MM.1S (cell line): ENCODE measurements around the gene PREX1.

Source experiments
- DNase-seq: peaks from one replicate; pipeline ENCODE4 v3.0.0-alpha.2; 2015
- H2AFZ ChIP-seq: fragments of 300-600 bp; sonication (generic); 2 replicates; pipeline ENCODE4 v1.6.0; 2016; ENCODE audit warnings: antibody characterized with exemption, low read length
- H3F3A ChIP-seq: fragments of 300-600 bp; sonication (generic); 2 replicates; pipeline ENCODE4 v1.6.1; 2016; ENCODE audit warnings: mild to moderate bottlenecking, antibody characterized with exemption, low read length, moderate library complexity, mixed read lengths; ENCODE audit not compliant: insufficient read depth
- H3K27ac ChIP-seq: fragments of 300-600 bp; sonication (generic); 2 replicates; pipeline ENCODE4 v1.5.1; 2016; ENCODE audit warnings: mild to moderate bottlenecking, low read length
- H3K27me3 ChIP-seq: fragments of 300-600 bp; sonication (generic); replicated peaks from 2 replicates; pipeline ENCODE4 v1.6.0; 2016; ENCODE audit warnings: low read length; ENCODE audit not compliant: insufficient read depth
- H3K36me3 ChIP-seq: fragments of 300-600 bp; sonication (generic); replicated peaks from 2 replicates; pipeline ENCODE4 v1.6.1; 2016; ENCODE audit warnings: mild to moderate bottlenecking, low read length, mixed read lengths; ENCODE audit not compliant: insufficient read depth
- H3K4me1 ChIP-seq: fragments of 300-600 bp; sonication (generic); 2 replicates; pipeline ENCODE4 v1.6.1; 2016; ENCODE audit warnings: low read length, mixed read lengths
- H3K4me2 ChIP-seq: fragments of 300-600 bp; sonication (generic); 2 replicates; pipeline ENCODE4 v1.6.0; 2016; ENCODE audit warnings: low read depth, low read length
- H3K4me3 ChIP-seq: fragments of 300-600 bp; sonication (generic); 2 replicates; pipeline ENCODE4 v1.5.1; 2016; ENCODE audit warnings: low read length, mixed read lengths
- H3K79me2 ChIP-seq: fragments of 300-600 bp; sonication (generic); 2 replicates; pipeline ENCODE4 v1.6.1; 2016; ENCODE audit warnings: mixed run types, low read length, mixed read lengths
- H3K9ac ChIP-seq: fragments of 300-600 bp; sonication (generic); 2 replicates; pipeline ENCODE4 v1.6.1; 2016; ENCODE audit warnings: low read length, mixed read lengths
- H3K9me2 ChIP-seq: fragments of 300-600 bp; sonication (generic); replicated peaks from 2 replicates; pipeline ENCODE4 v1.6.1; 2016; ENCODE audit warnings: mild to moderate bottlenecking, low read length, mixed read lengths; ENCODE audit not compliant: insufficient read depth
- H3K9me3 ChIP-seq: fragments of 300-600 bp; sonication (generic); replicated peaks from 2 replicates; pipeline ENCODE4 v1.6.1; 2016; ENCODE audit warnings: mild to moderate bottlenecking, low read length, mixed read lengths; ENCODE audit not compliant: insufficient read depth
- H4K20me1 ChIP-seq: fragments of 300-600 bp; sonication (generic); 2 replicates; pipeline ENCODE4 v1.6.1; 2016; ENCODE audit warnings: mild to moderate bottlenecking, low read length, moderate library complexity, mixed read lengths; ENCODE audit not compliant: insufficient read depth
- EZH2 ChIP-seq: fragments of 300-600 bp; sonication (generic); optimal IDR thresholded peaks from 2 replicates; pipeline ENCODE3; 2017; ENCODE audit warnings: low read depth, mild to moderate bottlenecking, antibody characterized with exemption, low read length, mixed read lengths
- EZH2phosphoT487 ChIP-seq: fragments of 300-600 bp; sonication (generic); IDR thresholded peaks from 2 replicates; pipeline ENCODE4 v1.6.1; 2018; ENCODE audit warnings: antibody characterized with exemption, low read length
- TF ChIP-seq, protein P1 (sequence below): fragments of 300-600 bp; sonication (generic); IDR thresholded peaks from 2 replicates; pipeline ENCODE4 v1.5.1; 2016; ENCODE audit warnings: antibody characterized with exemption, low read length, mixed read lengths

The PREX1 gene

DNA sequence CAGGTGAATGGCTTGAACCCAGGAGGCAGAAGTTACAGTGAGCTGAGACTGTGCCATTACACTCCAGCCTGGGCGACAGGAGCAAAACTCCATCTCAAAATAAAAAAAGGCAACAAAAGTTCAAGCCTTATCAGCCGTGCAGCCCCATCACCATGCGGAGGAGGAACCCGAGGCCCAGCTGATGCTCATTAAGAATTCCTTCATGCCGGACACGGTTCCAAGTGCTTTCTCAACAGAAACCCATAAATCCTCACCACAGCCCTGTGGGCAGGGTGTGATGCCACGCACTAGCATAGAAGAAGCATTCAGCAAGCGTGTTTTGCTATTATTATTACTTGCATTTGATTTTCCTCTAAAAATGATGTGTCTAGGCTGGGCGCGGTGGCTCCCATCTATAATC, 56.3 kb downstream of the PREX1 start:
- Histone ChIP-seq H3K27me3 (0 out of 2 replicates have a peak, but pooled peaks cover 5% of the 10 kb centered on the region), H3K27ac (no peak overlapping the region)

DNA sequence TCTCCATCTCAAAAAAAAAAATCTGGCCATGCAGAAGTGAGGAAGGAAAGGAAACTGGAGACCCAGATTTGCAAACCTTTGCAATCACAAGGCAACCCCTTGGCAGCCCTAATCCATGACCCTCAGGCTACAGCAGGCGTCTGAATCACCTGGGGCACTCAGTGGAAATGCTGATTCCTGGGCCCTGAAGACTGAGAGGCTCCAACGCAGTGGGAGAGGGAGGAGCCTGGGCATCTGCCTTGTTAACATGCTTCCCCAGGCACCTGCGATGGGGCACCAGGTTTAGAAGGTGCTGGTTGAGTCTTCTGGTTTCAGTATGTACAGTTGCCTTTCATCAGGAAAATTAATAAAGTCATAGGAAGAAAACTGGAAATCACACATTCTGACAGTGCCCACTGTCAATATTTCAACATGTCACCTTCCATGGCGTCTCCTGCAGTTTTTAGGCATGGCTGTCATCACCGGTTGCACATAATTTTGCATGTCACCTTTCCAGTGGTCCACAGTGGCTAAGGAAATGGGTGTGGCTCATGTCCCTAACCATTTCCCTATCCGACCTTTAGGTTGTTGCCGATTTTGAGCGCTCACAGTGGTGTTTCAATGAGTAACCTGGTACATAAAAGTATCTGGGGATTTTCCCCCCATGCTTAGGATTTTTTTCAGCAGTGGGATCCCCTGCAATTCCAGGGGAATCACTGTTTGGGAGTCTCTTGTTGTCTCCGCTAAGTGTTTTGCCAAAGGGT, 56.9 kb downstream of the PREX1 start:
- H2AFZ ChIP-seq, result no peak overlapping the region
- H3K9me3 ChIP-seq, result no peaks in the 10 kb centered on the region
- no peak for DNase-seq
- TF ChIP-seq EZH2phosphoT487 (no peak), EZH2 (no peak)
- TF ChIP-seq, protein P1, sequence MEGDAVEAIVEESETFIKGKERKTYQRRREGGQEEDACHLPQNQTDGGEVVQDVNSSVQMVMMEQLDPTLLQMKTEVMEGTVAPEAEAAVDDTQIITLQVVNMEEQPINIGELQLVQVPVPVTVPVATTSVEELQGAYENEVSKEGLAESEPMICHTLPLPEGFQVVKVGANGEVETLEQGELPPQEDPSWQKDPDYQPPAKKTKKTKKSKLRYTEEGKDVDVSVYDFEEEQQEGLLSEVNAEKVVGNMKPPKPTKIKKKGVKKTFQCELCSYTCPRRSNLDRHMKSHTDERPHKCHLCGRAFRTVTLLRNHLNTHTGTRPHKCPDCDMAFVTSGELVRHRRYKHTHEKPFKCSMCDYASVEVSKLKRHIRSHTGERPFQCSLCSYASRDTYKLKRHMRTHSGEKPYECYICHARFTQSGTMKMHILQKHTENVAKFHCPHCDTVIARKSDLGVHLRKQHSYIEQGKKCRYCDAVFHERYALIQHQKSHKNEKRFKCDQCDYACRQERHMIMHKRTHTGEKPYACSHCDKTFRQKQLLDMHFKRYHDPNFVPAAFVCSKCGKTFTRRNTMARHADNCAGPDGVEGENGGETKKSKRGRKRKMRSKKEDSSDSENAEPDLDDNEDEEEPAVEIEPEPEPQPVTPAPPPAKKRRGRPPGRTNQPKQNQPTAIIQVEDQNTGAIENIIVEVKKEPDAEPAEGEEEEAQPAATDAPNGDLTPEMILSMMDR, result no peak
- no peaks in the 10 kb centered on the region for H4K20me1 ChIP-seq
- no peak overlapping the region for H3K9ac ChIP-seq
- H3K36me3 ChIP-seq, result no peaks in the 10 kb centered on the region
- H3K79me2 ChIP-seq, result no peaks in the 10 kb centered on the region
- H3K4me3 ChIP-seq, result no peak overlapping the region
- H3K4me2 ChIP-seq, result no peak overlapping the region
- H3F3A ChIP-seq, result no peaks in the 10 kb centered on the region
- no peaks in the 10 kb centered on the region for H3K9me2 ChIP-seq
- 0 out of 2 replicates have a peak, but pooled peaks cover 5% of the 10 kb centered on the region for H3K27me3 ChIP-seq
- no peaks in the 10 kb centered on the region for H3K4me1 ChIP-seq
- H3K27ac ChIP-seq, result no peak overlapping the region

More for the DNA sequence above, 56.3 kb downstream of the PREX1 start:
- DNase-seq, result no peak
- H3K36me3 ChIP-seq, result no peaks in the 10 kb centered on the region
- H4K20me1 ChIP-seq, result no peaks in the 10 kb centered on the region
- H3K4me2 ChIP-seq, result no peak overlapping the region
- no peaks in the 10 kb centered on the region for H3K79me2 ChIP-seq
- TF ChIP-seq, protein P1, result no peak
- TF ChIP-seq EZH2phosphoT487, result no peak
- no peak for TF ChIP-seq EZH2
- H3K9me2 ChIP-seq, result no peaks in the 10 kb centered on the region
- H3K9me3 ChIP-seq, result no peaks in the 10 kb centered on the region
- H3F3A ChIP-seq, result no peaks in the 10 kb centered on the region
- H3K4me3 ChIP-seq, result no peak overlapping the region
- H3K4me1 ChIP-seq, result no peaks in the 10 kb centered on the region
- no peak overlapping the region for H2AFZ ChIP-seq
- no peak overlapping the region for H3K9ac ChIP-seq

DNA sequence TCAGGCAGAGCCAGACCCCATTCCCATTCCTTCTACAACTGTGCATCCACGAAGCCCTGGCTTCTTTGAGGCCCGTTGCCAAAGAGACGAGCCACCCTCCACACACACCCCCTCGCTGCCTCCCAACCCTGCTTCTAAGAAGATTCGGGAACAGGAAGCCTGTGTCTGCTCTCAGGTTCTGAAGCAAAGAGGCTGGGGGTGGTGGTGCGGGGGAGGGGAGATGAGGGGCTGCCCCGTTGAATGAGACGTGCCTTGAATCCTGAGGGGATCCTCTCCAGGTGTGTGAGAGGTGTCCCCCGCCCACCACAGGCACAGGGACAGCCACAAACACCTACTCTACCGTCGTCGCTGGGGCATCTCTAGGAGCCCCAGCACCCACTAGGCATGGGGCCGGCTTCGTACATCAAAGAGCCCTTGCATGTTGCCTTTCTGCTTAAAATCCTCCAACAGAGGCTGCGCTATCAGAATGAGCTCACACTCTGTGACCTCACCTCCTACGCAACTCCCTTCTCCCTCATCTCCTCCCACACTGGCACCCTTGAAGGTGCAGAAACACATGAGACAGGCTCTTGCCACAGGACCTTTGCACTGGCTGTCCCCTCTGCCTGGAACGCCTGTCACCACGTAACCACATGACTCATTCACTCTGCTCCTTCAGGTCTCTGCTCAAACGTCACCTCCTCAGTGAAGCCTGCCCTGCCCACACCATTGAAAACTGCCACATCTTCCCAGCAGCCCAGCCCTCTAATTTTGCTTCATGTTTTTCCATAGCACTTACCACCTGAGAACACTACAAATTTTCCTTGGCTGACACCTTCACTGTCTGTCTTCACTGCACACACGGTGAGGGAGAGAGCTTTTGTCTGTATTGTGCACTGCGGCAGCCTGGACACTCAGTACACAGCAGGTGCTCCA, 58.5 kb downstream of the PREX1 start:
- no peaks in the 10 kb centered on the region for H4K20me1 ChIP-seq
- TF ChIP-seq EZH2phosphoT487, result no peak
- TF ChIP-seq EZH2, result no peak
- TF ChIP-seq, protein P1, result no peak
- H3K4me2 ChIP-seq, result no peak overlapping the region
- H3K9me3 ChIP-seq, result no peaks in the 10 kb centered on the region
- DNase-seq, result no peak
- no peaks in the 10 kb centered on the region for H3K79me2 ChIP-seq
- no peaks in the 10 kb centered on the region for H3K4me1 ChIP-seq
- H3K4me3 ChIP-seq, result no peak overlapping the region
- no peak overlapping the region for H3K27ac ChIP-seq
- no peaks in the 10 kb centered on the region for H3K36me3 ChIP-seq
- H3K27me3 ChIP-seq, result 0 out of 2 replicates have a peak, but pooled peaks cover 5% of the 10 kb centered on the region
- no peak overlapping the region for H3K9ac ChIP-seq
- H3F3A ChIP-seq, result no peaks in the 10 kb centered on the region
- H2AFZ ChIP-seq, result no peak overlapping the region
- H3K9me2 ChIP-seq, result no peaks in the 10 kb centered on the region
